ENCODE data around the gene EPB42. TPM values are rescaled to one million over a fixed set of nuclear protein-coding genes. Genes with fewer than 3 reads are reported as not detected.

Gene EPB42
- total RNA-seq, 1 experiment from 2014 or later: not detected

DNA sequence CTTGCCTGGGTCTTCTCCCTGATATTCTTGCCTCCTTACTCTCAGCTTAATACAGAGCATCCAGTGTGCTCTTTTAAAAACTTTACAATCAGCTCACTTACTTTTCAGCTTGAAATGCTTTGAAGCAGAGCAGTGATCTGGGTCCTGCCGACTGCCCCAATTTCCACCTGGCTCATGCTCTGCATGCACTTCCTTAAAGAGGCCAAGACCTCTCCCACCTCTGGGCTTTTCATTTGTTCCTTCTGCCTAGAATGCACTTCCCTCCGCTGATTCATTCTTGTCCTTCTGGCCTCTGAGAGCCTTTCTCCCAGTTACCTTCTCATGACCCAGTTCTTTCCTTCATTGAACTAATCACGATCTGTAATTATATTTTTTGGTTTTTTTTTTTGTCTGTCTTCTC lies 37.5 kb downstream of the EPB42 start:
- Histone ChIP-seq H3K9me2 (ENCODE audit: insufficient read depth) (no peaks in the 10 kb centered on the region), H3K4me3 (replicated peaks in 1 of 2; ENCODE audit: low read depth in 1 of 2, low read length in 2 of 2) (no peak overlapping the region), H3K9ac (ENCODE audit: low read length) (no peak overlapping the region), H2AFZ (ENCODE audit: low read depth, low read length, poor library complexity, severe bottlenecking) (no peak overlapping the region), H3K27ac (ENCODE audit: low read depth, low read length) (no peak overlapping the region), H3K36me3 (ENCODE audit: control insufficient read depth in 1 of 2, insufficient read depth in 2 of 2, low read length in 2 of 2) (no peaks in the 10 kb centered on the region; a peak in 1 of 4 replicates), H3K79me2 (ENCODE audit: insufficient read depth, low read length) (no peaks in the 10 kb centered on the region; the same call in 1 of the 2 replicates), H3K9me3 (ENCODE audit: control insufficient read depth in 1 of 2, insufficient read depth in 1 of 2, low read depth in 1 of 2, low read length in 2 of 2) (no peaks in the 10 kb centered on the region), H4K20me1 (ENCODE audit: insufficient read depth) (no peaks in the 10 kb centered on the region), H3K4me2 (ENCODE audit: low read length) (no peak overlapping the region), H3K27me3 (ENCODE audit: insufficient read depth, low read length) (no peaks in the 10 kb centered on the region), H3K4me1 (ENCODE audit: control insufficient read depth in 1 of 2, insufficient read depth in 2 of 2, low read length in 2 of 2) (peaks cover 10 to 19% of the 10 kb centered on the region in 2 experiments)
- BruUV-seq (replicated peaks): no TSS peak
- DNase-seq (ENCODE audit: low read depth, low spot score) (no peak), ATAC-seq (no peak)
- RAD21 ChIA-PET (ENCODE audit: low non-redundant PET in 1 of 2, low total read pairs in 2 of 2, uncharacterized antibody in 2 of 2, unreplicated experiment in 2 of 2): no interaction called here
- no peak for TF ChIP-seq CEBPB (IDR thresholded peaks at IDR 0.05; ENCODE audit: low read depth)
- TF ChIP-seq, protein P1, sequence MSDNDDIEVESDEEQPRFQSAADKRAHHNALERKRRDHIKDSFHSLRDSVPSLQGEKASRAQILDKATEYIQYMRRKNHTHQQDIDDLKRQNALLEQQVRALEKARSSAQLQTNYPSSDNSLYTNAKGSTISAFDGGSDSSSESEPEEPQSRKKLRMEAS (IDR thresholded peaks at IDR 0.05): no peak
- TF ChIP-seq EZH2 (IDR thresholded peaks at IDR 0.05): no peak
- TF ChIP-seq, protein P2, sequence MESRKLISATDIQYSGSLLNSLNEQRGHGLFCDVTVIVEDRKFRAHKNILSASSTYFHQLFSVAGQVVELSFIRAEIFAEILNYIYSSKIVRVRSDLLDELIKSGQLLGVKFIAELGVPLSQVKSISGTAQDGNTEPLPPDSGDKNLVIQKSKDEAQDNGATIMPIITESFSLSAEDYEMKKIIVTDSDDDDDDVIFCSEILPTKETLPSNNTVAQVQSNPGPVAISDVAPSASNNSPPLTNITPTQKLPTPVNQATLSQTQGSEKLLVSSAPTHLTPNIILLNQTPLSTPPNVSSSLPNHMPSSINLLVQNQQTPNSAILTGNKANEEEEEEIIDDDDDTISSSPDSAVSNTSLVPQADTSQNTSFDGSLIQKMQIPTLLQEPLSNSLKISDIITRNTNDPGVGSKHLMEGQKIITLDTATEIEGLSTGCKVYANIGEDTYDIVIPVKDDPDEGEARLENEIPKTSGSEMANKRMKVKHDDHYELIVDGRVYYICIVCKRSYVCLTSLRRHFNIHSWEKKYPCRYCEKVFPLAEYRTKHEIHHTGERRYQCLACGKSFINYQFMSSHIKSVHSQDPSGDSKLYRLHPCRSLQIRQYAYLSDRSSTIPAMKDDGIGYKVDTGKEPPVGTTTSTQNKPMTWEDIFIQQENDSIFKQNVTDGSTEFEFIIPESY (IDR thresholded peaks at IDR 0.05; ENCODE audit: extremely low read depth, insufficient replicate concordance, low read length): no peak
- TF ChIP-seq YY1 (IDR thresholded peaks at IDR 0.05; ENCODE audit: extremely low read depth, insufficient replicate concordance, low read depth, low read length): no peak
- TF ChIP-seq SRF (IDR thresholded peaks at IDR 0.05; ENCODE audit: low read depth): no peak
- TF ChIP-seq RAD21 (IDR thresholded peaks at IDR 0.05; ENCODE audit: low read depth): no peak
- TF ChIP-seq FOSL1 (IDR thresholded peaks at IDR 0.05; ENCODE audit: low read depth): no peak
- TF ChIP-seq, protein P3, sequence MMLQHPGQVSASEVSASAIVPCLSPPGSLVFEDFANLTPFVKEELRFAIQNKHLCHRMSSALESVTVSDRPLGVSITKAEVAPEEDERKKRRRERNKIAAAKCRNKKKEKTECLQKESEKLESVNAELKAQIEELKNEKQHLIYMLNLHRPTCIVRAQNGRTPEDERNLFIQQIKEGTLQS (IDR thresholded peaks at IDR 0.05): no peak
- TF ChIP-seq ZFX (IDR thresholded peaks at IDR 0.05): no peak
- no peak for TF ChIP-seq ZNF274 (IDR thresholded peaks at IDR 0.05; ENCODE audit: low read depth, low read length)
- no peak for TF ChIP-seq SP1 (IDR thresholded peaks at IDR 0.05; ENCODE audit: low read depth)
- no peak for TF ChIP-seq CBX3 (IDR thresholded peaks at IDR 0.05; ENCODE audit: low read depth)
- TF ChIP-seq, protein P4, sequence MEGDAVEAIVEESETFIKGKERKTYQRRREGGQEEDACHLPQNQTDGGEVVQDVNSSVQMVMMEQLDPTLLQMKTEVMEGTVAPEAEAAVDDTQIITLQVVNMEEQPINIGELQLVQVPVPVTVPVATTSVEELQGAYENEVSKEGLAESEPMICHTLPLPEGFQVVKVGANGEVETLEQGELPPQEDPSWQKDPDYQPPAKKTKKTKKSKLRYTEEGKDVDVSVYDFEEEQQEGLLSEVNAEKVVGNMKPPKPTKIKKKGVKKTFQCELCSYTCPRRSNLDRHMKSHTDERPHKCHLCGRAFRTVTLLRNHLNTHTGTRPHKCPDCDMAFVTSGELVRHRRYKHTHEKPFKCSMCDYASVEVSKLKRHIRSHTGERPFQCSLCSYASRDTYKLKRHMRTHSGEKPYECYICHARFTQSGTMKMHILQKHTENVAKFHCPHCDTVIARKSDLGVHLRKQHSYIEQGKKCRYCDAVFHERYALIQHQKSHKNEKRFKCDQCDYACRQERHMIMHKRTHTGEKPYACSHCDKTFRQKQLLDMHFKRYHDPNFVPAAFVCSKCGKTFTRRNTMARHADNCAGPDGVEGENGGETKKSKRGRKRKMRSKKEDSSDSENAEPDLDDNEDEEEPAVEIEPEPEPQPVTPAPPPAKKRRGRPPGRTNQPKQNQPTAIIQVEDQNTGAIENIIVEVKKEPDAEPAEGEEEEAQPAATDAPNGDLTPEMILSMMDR (IDR thresholded peaks at IDR 0.05 in 2 of 3, conservative IDR thresholded peaks at IDR 0.05 in 1 of 3; ENCODE audit: borderline replicate concordance in 1 of 3, insufficient read depth in 1 of 3, low read depth in 2 of 3, low read length in 2 of 3): no peak
- TF ChIP-seq EGR1 (IDR thresholded peaks at IDR 0.05; ENCODE audit: low read depth): no peak
- TF ChIP-seq POLR2A (IDR thresholded peaks at IDR 0.05; ENCODE audit: borderline replicate concordance, extremely low read depth, insufficient read depth, insufficient read length): no peak
- TF ChIP-seq, protein P5, sequence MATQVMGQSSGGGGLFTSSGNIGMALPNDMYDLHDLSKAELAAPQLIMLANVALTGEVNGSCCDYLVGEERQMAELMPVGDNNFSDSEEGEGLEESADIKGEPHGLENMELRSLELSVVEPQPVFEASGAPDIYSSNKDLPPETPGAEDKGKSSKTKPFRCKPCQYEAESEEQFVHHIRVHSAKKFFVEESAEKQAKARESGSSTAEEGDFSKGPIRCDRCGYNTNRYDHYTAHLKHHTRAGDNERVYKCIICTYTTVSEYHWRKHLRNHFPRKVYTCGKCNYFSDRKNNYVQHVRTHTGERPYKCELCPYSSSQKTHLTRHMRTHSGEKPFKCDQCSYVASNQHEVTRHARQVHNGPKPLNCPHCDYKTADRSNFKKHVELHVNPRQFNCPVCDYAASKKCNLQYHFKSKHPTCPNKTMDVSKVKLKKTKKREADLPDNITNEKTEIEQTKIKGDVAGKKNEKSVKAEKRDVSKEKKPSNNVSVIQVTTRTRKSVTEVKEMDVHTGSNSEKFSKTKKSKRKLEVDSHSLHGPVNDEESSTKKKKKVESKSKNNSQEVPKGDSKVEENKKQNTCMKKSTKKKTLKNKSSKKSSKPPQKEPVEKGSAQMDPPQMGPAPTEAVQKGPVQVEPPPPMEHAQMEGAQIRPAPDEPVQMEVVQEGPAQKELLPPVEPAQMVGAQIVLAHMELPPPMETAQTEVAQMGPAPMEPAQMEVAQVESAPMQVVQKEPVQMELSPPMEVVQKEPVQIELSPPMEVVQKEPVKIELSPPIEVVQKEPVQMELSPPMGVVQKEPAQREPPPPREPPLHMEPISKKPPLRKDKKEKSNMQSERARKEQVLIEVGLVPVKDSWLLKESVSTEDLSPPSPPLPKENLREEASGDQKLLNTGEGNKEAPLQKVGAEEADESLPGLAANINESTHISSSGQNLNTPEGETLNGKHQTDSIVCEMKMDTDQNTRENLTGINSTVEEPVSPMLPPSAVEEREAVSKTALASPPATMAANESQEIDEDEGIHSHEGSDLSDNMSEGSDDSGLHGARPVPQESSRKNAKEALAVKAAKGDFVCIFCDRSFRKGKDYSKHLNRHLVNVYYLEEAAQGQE (IDR thresholded peaks at IDR 0.05; ENCODE audit: low read depth): no peak
- POLR2A ChIA-PET: no interaction called here
- intact Hi-C loops (cut with micrococcal nuclease): no loop called here
- CTCF ChIA-PET: interaction anchor here (1.3 kb wide), 1 partner anchor 21 kb away, joined by 4 read pairs; no protein-coding TSS in a partner anchor

Data from HCT116 (cell line).